GM18526 (cell line): ENCODE measurements around the gene BRINP3.

Source experiments
- POLR2A ChIP-seq: IDR thresholded peaks from 3 replicates; pipeline ENCODE4 v1.6.1; 2011; ENCODE audit not compliant: insufficient read length; ENCODE audit errors: extremely low read depth

The BRINP3 gene

DNA sequence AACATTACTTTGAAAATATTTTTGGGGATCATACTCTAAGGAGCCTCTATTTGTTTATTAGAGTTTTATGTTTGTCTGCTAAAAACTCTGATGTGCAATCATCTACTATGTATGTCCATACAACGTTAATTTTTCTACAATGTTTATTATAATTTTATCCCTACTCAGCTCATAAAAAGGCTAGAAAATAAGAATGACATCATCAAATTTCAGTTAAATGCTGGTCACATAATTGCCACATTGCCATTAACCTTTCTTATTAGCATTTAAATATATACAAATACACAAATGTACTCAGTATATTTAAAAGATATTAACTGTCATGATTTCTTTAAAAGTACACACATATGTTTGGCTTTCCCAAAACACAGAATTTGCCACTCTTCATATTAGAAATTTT lies 191.6 kb downstream of the BRINP3 start:
- no peak for TF ChIP-seq POLR2A

DNA sequence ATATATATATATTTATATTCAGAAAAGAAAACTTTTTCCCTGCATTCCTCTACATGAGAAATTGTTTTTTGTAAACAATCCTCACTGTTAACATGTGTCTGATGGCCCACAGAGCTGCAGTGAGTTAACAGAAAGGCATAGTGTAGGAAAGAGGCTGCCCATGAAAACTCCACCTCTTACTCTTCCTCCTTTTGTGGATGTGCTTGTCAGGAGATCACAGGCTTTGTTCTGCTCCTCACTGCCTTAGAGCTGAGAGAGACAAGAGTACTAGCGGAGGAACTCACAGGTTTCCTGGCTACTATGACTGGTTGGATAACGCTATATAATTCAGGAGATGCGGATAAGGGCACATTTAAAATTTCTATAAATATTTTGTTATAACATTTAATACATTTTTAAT lies 200.6 kb downstream of the BRINP3 start:
- no peak for TF ChIP-seq POLR2A

DNA sequence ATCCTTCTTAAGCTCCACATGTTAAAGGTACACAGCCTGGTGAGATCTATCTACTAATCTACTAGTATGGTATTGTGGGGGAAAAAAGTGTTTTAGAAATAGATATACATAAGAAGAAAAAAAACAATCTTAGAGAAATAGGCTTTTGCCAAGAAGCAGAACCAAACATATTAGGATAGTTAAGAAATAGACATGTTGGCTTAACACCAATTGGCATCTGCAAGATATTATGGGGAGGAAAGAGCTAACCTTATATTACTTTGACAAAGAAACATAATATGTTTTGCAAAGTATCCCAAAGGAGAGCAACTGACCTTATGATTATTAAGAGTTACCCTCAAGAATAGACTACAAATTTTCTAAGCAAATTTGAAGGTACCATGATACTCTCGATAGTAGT lies 202.9 kb downstream of the BRINP3 start:
- no peak for TF ChIP-seq POLR2A

DNA sequence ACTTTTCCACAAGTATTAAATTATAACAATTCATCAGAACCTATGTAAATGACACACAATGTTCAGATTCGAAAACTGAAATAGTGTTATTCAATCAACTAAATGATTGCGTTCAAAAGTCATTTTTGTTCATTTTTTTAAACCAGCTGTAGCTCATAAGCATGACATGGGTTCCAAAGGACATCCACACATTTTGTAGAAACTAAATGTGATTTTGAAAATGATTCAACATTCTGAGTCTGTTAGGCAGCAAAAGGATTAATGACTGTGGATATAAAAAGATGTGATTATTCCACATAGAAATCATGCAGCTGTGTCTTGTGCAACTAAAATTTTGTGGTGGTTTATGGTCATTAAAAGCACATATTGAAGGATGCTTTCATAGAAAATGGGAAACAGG lies 204.5 kb downstream of the BRINP3 start:
- no peak for TF ChIP-seq POLR2A

DNA sequence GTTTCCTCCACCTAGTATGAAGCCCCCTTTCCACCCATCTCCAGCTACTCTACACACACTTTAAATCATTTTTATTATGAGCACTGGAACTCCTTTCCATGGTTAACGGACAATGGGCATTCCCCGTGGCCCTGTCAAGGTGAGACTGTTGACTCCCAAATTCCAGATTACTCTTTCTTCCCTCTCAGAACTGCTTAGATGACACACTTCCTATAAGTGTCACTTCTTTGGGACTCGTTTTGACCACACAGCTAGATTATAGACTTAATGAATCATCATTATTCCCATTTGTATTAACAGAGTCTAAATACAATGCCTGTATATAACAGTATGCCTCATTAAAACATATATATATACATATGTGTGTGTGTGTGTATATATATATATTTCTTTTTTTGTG lies 215.1 kb downstream of the BRINP3 start:
- no peak for TF ChIP-seq POLR2A

DNA sequence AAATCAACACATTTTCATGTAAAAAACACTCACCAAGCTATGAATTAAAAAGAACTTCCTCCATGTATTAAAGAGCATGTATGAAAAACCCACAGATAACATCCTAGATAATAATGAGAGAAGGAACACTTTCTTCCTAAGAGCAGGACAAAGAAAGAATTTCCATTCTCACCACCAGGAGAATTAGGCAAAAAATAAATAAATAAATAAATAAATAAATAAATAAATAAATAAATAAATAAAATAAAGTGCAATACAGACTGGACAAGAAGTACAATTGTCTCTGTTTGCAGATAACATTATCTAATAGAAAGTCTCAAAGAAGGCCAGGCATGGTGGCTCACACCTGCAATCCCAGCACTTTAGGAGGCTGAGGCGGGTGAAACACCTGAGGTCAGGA lies 218.2 kb downstream of the BRINP3 start:
- TF ChIP-seq POLR2A = no peak

DNA sequence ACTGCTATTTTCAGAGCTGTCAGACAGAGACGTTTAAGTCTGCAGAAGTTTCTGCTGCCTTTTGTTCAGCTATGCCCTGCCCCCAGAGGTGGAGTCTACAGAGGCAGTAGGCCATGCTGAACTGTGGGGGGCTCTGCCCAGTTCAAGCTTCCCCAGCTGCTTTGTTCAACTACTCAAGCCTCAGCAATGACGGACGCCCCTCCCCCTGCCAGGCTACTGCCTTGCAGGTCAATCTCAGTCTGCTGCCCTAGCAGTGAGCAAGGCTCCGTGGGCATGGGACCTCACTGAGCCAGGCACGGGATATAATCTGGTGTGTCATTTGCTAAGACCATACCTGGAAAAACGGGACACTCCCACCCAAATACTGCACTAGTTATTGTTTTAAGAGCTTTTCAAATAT lies 219.7 kb downstream of the BRINP3 start:
- no peak for TF ChIP-seq POLR2A

DNA sequence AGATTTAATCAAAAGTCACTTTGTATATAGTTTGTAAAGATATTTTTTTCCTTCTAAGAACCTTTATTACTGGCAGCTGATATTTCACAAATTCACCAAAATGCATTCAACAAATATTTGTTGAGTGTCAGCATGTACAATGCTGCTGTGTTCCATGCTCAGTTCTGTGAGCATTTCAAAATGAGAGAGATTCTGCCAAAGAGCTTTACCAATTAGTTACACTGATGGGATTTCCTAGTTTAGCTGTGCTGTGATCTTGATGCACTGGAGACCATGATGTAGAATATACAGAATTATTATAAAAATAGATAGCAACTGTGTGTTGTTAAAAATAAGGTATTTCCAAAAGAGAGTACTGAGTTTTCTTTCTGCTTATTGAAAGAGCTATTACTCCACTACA lies 225.6 kb downstream of the BRINP3 start:
- TF ChIP-seq POLR2A = no peak

DNA sequence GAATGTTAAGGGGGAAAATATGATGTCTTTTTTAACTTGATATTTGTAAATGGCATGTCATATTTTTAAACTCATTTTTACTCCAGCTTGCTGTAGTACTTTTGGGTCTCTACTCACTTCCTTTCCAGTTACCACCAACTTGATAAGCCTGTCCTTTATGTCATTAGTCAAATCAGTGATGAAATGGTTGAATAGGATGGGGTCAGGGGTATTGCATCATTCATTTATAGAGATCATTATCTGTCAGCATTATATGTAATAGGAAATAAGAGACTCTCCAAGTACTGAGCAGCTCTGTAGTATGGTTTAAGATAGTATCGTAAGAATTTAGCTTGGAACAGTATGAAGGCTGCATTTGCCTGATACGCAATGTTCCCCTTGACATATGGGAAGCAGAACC lies 227.3 kb downstream of the BRINP3 start:
- no peak for TF ChIP-seq POLR2A

DNA sequence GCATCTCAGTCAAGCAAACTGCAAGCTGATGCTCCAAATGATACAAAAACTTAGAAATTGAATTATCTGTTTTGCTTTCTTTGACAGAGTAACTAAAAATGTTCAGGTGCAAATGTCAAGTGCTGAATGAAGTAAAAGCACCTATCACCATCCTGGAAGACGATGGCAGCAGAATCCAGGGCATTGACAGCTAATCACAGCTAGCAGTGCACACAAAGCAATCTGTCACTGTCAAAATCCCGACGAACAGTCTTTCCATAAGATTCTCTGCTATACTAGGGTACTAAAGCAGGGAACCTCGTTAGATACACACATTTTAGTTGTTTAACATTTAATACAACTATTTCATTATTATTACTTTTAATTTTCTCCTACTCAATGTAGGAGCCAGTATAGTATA lies 233.3 kb downstream of the BRINP3 start:
- no peak for TF ChIP-seq POLR2A

DNA sequence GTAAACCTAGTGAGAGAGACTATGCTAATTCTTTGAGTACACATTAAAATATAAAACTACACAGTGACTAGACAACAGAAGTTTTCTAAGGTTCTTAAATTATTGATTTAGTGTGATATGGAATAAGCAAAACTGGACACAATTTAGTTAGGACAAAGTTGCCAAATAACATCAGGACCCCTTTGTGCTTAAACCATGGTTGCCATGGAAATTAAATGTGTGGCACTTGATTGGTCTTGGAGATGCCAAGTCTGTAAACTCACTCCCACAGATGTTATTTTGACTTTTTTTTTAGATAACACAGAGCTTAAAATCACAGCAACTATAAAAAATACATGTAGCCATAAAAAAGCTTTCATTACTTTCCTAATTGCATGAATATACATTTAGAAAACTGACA lies 234.6 kb downstream of the BRINP3 start:
- TF ChIP-seq POLR2A = no peak

DNA sequence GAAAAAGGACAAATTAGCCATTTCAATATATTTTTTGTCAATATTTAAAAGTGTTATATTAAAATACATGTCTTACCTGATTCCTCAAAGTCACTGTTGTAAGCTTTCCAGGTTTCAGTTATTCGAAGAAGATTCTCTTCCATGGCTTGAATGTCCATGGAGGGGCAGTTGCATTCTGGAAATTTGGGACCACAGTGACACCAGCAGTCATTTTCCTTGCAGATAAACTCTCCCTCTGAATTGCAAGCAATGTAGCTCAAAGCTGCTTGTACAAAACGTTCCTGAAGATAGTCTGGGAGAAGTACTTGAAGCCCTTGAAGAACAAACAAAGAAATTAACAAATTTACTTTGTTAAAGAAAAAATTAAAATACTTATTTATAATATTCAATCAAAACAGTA lies 251.7 kb downstream of the BRINP3 start:
- TF ChIP-seq POLR2A = no peak

DNA sequence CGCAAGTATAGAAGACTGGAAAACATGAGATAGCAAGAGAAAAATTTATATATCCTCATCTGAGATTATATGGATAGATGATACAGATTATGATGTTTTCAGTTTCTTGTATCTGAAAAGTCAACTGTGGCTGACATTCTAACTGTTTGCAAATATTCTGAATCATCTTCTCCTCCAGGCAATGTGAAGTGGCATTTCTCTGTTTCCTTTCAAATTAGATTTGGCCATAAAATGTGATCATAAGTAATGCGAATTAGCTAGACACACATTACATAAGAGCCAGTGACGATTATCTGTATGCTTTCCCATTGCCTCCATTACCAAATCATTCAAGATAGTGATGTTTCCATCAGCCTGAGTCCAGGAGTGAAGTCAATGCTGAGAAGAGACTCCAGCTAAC lies 265.2 kb downstream of the BRINP3 start:
- no peak for TF ChIP-seq POLR2A

DNA sequence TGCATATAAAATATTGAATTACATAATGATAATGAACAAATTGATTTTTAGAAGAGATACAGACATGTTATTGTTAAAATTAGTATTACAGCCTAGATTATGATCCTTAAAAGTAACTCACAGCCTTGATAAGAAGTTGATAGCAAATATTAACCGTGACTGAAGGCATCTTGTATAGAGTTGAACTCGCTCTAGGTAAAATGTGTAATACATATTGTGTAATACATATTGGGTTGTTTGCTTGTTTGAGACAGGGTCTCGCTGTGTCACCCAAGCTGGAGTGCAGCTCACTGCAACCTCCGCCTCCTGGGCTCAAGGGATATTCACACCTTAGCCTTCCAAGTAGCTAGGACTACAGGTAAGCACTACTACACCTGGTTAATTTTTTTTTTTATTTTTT lies 269.9 kb downstream of the BRINP3 start:
- no peak for TF ChIP-seq POLR2A

DNA sequence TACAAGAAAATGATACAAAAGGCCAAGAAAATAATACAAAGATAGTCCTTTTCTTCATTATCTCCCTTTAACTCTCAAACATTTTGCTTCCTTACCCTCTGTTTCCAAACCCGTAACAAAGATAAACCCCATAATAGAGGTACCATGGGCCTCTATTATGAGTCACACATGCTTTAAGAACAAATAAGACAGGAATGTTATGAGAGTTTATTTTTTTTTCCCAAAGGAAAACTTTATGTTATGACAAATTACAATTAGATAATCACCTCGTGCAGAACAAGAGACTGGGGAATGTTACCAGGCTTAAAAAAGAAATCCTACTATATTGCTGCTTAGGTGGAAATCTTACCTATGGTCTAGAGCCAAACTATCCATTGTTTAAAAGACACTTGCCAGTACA lies 272.0 kb downstream of the BRINP3 start:
- no peak for TF ChIP-seq POLR2A

DNA sequence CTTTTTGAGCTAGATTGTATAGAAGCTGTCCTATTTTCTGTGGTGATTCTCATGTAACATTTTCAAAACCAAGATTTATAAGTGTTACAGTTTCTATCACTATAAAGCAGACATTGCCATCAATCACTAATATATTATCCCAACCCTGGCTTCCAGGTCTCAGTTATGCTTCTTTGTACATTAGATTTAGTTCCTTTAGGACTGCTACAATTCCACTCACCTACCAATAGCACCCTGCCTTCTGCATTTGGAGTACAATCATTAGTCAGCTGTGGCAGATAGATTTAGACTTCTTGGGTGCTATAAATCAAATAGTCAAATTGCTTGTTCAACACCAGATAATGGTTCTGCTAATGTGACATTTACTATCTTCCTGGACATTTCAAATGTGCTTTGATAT lies 281.6 kb downstream of the BRINP3 start:
- TF ChIP-seq POLR2A = no peak

DNA sequence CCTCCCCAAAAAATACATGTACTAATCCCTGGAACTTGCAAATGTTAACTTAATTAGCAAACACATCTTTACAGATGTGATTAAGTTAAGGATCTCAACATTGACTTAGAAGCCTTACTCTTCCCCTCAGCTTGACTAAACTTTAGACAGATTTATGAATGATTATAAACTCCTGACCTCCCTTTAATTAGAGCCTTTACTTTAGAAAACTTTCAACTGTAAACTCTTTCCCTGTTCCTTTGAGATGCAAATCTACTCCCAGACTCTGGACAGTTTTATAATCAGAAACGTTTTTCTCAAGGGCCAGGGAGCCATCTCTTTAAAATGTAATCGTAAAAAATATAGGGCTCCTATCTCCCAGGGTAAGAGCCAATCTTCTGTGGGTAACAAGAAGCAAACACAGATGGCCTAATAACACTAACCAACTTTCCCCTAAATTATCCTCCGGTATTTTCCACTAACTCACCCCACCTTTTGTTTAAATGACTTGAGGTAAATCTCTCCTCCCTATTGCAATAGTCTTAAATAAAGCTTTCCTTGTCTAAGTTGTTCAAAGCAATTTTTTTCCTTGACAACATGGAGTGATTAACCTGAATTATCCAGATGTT lies 284.1 kb downstream of the BRINP3 start:
- no peak for TF ChIP-seq POLR2A

DNA sequence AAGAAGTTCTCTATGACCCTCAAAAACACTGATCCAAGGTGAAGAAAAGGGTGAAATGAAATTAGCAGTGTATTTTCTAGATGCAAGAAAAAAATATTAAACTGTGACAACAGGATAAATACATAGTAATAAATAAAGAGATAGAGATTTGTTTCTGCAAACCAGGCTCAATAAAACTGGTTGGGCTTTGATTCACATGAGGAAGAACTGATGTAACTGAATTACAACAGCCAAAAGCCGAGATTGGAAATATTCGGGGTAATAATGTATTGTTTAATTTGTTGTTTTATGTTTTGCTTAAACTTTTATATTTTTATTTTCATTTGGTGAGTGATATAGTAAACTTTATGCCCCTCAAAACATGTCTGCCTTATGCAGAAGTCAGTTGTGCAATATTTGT lies 285.0 kb downstream of the BRINP3 start:
- TF ChIP-seq POLR2A = no peak
